ENCODE data around the gene LRP2.

The LRP2 gene

GRCh38 chr2:169221745-169222369 lies 140.5 kb downstream of the LRP2 start:
- Histone ChIP-seq H3K4me3 (ENCODE audit: low read depth in 1 of 2, low read length in 2 of 2) (no peak overlapping the region), H3K9me3 (ENCODE audit: insufficient read depth, low read length, severe bottlenecking) (no peaks in the 10 kb centered on the region), H2AFZ (ENCODE audit: low read depth, low read length) (no peak overlapping the region), H3K27ac (ENCODE audit: low read length) (no peak overlapping the region), H3K36me3 (ENCODE audit: insufficient read depth, low read length) (no peaks in the 10 kb centered on the region), H4K20me1 (ENCODE audit: insufficient read depth, low read length) (no peaks in the 10 kb centered on the region), H3K9ac (ENCODE audit: low read depth, low read length) (no peak overlapping the region), H3K4me1 (ENCODE audit: insufficient read depth, low read length) (no peaks in the 10 kb centered on the region), H3K27me3 (ENCODE audit: insufficient read depth, low read length, poor library complexity) (peaks cover 10% of the 10 kb centered on the region), H3K79me2 (ENCODE audit: insufficient read depth, low read length) (no peaks in the 10 kb centered on the region), H3K4me2 (ENCODE audit: insufficient read depth, low read length) (no peak overlapping the region)
- ATAC-seq (ENCODE audit: insufficient read depth, low read depth) (no peak), DNase-seq (no peak)
- no peak for TF ChIP-seq EZH2 (IDR thresholded peaks at IDR 0.05; ENCODE audit: borderline replicate concordance, low read depth, low read length, severe bottlenecking)
- TF ChIP-seq CTCF (IDR thresholded peaks at IDR 0.05; ENCODE audit: borderline replicate concordance, extremely low read depth, low read length, poor library complexity, severe bottlenecking) = peak; percentile 41

GRCh38 chr2:169210917-169211316 lies 151.4 kb downstream of the LRP2 start:
- Histone ChIP-seq H3K4me3 (ENCODE audit: low read depth in 1 of 2, low read length in 2 of 2) (no peak overlapping the region), H3K4me2 (ENCODE audit: insufficient read depth, low read length) (no peak overlapping the region), H3K79me2 (ENCODE audit: insufficient read depth, low read length) (no peaks in the 10 kb centered on the region), H4K20me1 (ENCODE audit: insufficient read depth, low read length) (no peaks in the 10 kb centered on the region), H3K9me3 (ENCODE audit: insufficient read depth, low read length, severe bottlenecking) (no peaks in the 10 kb centered on the region), H3K4me1 (ENCODE audit: insufficient read depth, low read length) (no peaks in the 10 kb centered on the region), H3K27ac (ENCODE audit: low read length) (no peak overlapping the region), H3K36me3 (ENCODE audit: insufficient read depth, low read length) (no peaks in the 10 kb centered on the region), H3K27me3 (ENCODE audit: insufficient read depth, low read length, poor library complexity) (peaks cover 6% of the 10 kb centered on the region), H3K9ac (ENCODE audit: low read depth, low read length) (no peak overlapping the region), H2AFZ (ENCODE audit: low read depth, low read length) (no peak overlapping the region)
- ATAC-seq (ENCODE audit: insufficient read depth, low read depth) = no peak
- TF ChIP-seq CTCF (IDR thresholded peaks at IDR 0.05; ENCODE audit: borderline replicate concordance, extremely low read depth, low read length, poor library complexity, severe bottlenecking) (no peak), EZH2 (IDR thresholded peaks at IDR 0.05; ENCODE audit: borderline replicate concordance, low read depth, low read length, severe bottlenecking) (no peak)
- DNase-seq = no peak

GRCh38 chr2:169208026-169208425 lies 154.3 kb downstream of the LRP2 start:
- no peaks in the 10 kb centered on the region for H3K36me3 ChIP-seq (ENCODE audit: insufficient read depth, low read length)
- TF ChIP-seq EZH2 (IDR thresholded peaks at IDR 0.05; ENCODE audit: borderline replicate concordance, low read depth, low read length, severe bottlenecking) (no peak), CTCF (IDR thresholded peaks at IDR 0.05; ENCODE audit: borderline replicate concordance, extremely low read depth, low read length, poor library complexity, severe bottlenecking) (no peak)
- no peak overlapping the region for H2AFZ ChIP-seq (ENCODE audit: low read depth, low read length)
- no peak overlapping the region for H3K4me3 ChIP-seq (ENCODE audit: low read depth in 1 of 2, low read length in 2 of 2)
- H3K4me2 ChIP-seq (ENCODE audit: insufficient read depth, low read length) = no peak overlapping the region
- H3K27ac ChIP-seq (ENCODE audit: low read length) = no peak overlapping the region
- ATAC-seq (ENCODE audit: insufficient read depth, low read depth) = no peak
- DNase-seq = no peak
- no peak overlapping the region for H3K9ac ChIP-seq (ENCODE audit: low read depth, low read length)
- peaks cover 5% of the 10 kb centered on the region for H3K27me3 ChIP-seq (ENCODE audit: insufficient read depth, low read length, poor library complexity)
- no peaks in the 10 kb centered on the region for H4K20me1 ChIP-seq (ENCODE audit: insufficient read depth, low read length)
- no peaks in the 10 kb centered on the region for H3K9me3 ChIP-seq (ENCODE audit: insufficient read depth, low read length, severe bottlenecking)
- no peaks in the 10 kb centered on the region for H3K79me2 ChIP-seq (ENCODE audit: insufficient read depth, low read length)
- no peaks in the 10 kb centered on the region for H3K4me1 ChIP-seq (ENCODE audit: insufficient read depth, low read length)

All from DND-41 (cell line).